Measurements from ENCODE around the gene DENND4A.

DNA sequence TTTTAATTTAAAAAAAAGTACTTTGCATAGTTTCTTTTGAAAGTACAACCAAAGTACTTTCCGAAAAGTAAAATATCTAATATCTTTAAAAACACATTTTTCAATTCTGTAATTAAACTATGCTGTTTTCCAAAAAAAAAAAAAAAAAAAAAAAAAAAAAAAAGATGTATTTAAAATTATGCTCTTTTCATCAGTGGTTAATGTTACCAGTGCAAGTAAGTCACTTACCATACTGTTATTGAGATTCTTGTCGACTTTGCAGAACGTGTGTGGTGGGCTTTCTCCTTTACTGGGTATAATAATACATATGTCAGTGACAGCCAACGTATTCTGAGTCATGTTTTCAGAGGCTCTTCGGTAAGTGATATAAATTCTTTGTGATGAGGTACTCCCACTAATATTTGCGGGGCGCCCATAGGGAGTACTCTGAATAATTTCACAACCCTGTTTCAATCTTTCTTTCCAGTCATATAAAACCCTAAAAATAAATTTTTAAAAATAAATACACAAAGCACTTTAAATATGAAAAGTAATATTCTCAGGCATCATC is 39.9 kb downstream of the DENND4A start:
- no peak for TF ChIP-seq PKNOX1 (IDR thresholded peaks at IDR 0.05)
- no peak for TF ChIP-seq FOXM1 (IDR thresholded peaks at IDR 0.05; ENCODE audit: borderline replicate concordance)
- TF ChIP-seq HDGF (IDR thresholded peaks at IDR 0.05; ENCODE audit: borderline replicate concordance), result no peak
- no peak for TF ChIP-seq ARNT (IDR thresholded peaks at IDR 0.05)
- no peak for TF ChIP-seq SUZ12 (IDR thresholded peaks at IDR 0.05)
